ENCODE measurements around the gene EFCAB9.
A peak's percentile ranks its signal among the peaks of the same experiment; 100 is the strongest.

Gene EFCAB9

GRCh38 chr5:172213126-172213525 is 19.2 kb downstream of the EFCAB9 start:
- Histone ChIP-seq H3K4me3 (no peak overlapping the region), H3K36me3 (ENCODE audit: insufficient read depth, low read length) (peaks cover 60% of the 10 kb centered on the region), H3K9me3 (ENCODE audit: low read depth, low read length) (no peaks in the 10 kb centered on the region), H3K9ac (ENCODE audit: insufficient read length) (no peak overlapping the region), H3K27ac (no peak overlapping the region)
- TF ChIP-seq FOXP2 (optimal IDR thresholded peaks at IDR 0.05; ENCODE audit: control extremely low read depth, extremely low read length, insufficient read depth), result no peak
- no peak for TF ChIP-seq POLR2AphosphoS5 (IDR thresholded peaks at IDR 0.05; ENCODE audit: borderline replicate concordance, low read depth, low read length)
- TF ChIP-seq EZH2 (IDR thresholded peaks at IDR 0.05), result no peak
- DNase-seq (ENCODE audit: low read depth, low spot score), result no peak

- H3K9ac ChIP-seq (ENCODE audit: insufficient read length), result no peak overlapping the region
- peaks cover 73% of the 10 kb centered on the region for H3K36me3 ChIP-seq (ENCODE audit: insufficient read depth, low read length)
- TF ChIP-seq EZH2 (IDR thresholded peaks at IDR 0.05) (no peak), FOXP2 (optimal IDR thresholded peaks at IDR 0.05; ENCODE audit: control extremely low read depth, extremely low read length, insufficient read depth) (no peak), POLR2AphosphoS5 (IDR thresholded peaks at IDR 0.05; ENCODE audit: borderline replicate concordance, low read depth, low read length) (no peak)
- H3K27ac ChIP-seq, result no peak overlapping the region
- no peak overlapping the region for H3K4me3 ChIP-seq
- no peak for DNase-seq (ENCODE audit: low read depth, low spot score)
- H3K9me3 ChIP-seq (ENCODE audit: low read depth, low read length), result no peaks in the 10 kb centered on the region
These were observed 22.4 kb downstream of the EFCAB9 start for GRCh38 chr5:172216345-172216744.

GRCh38 chr5:172219296-172219695 is 25.3 kb downstream of the EFCAB9 start:
- TF ChIP-seq EZH2 (IDR thresholded peaks at IDR 0.05), result no peak
- TF ChIP-seq FOXP2 (optimal IDR thresholded peaks at IDR 0.05; ENCODE audit: control extremely low read depth, extremely low read length, insufficient read depth), result no peak
- TF ChIP-seq POLR2AphosphoS5 (IDR thresholded peaks at IDR 0.05; ENCODE audit: borderline replicate concordance, low read depth, low read length), result no peak
- Histone ChIP-seq H3K36me3 (ENCODE audit: insufficient read depth, low read length) (peaks cover 81% of the 10 kb centered on the region), H3K9ac (ENCODE audit: insufficient read length) (no peak overlapping the region), H3K4me3 (no peak overlapping the region), H3K9me3 (ENCODE audit: low read depth, low read length) (no peaks in the 10 kb centered on the region), H3K27ac (no peak overlapping the region)
- DNase-seq (ENCODE audit: low read depth, low spot score), result no peak

- no peak for TF ChIP-seq POLR2AphosphoS5 (IDR thresholded peaks at IDR 0.05; ENCODE audit: borderline replicate concordance, low read depth, low read length)
- no peak for TF ChIP-seq FOXP2 (optimal IDR thresholded peaks at IDR 0.05; ENCODE audit: control extremely low read depth, extremely low read length, insufficient read depth)
- no peak for TF ChIP-seq EZH2 (IDR thresholded peaks at IDR 0.05)
- H3K27ac ChIP-seq, result no peak overlapping the region
- no peaks in the 10 kb centered on the region for H3K9me3 ChIP-seq (ENCODE audit: low read depth, low read length)
- no peak for DNase-seq (ENCODE audit: low read depth, low spot score)
- peaks cover 69% of the 10 kb centered on the region for H3K36me3 ChIP-seq (ENCODE audit: insufficient read depth, low read length)
- no peak overlapping the region for H3K4me3 ChIP-seq
- H3K9ac ChIP-seq (ENCODE audit: insufficient read length), result no peak overlapping the region
These were observed 30.2 kb downstream of the EFCAB9 start for GRCh38 chr5:172223901-172224873.

- Histone ChIP-seq H3K36me3 (ENCODE audit: insufficient read depth, low read length) (peaks cover 67% of the 10 kb centered on the region), H3K9me3 (ENCODE audit: low read depth, low read length) (no peaks in the 10 kb centered on the region), H3K27ac (no peak overlapping the region), H3K9ac (ENCODE audit: insufficient read length) (no peak overlapping the region), H3K4me3 (no peak overlapping the region)
- TF ChIP-seq POLR2AphosphoS5 (IDR thresholded peaks at IDR 0.05; ENCODE audit: borderline replicate concordance, low read depth, low read length) (no peak), FOXP2 (optimal IDR thresholded peaks at IDR 0.05; ENCODE audit: control extremely low read depth, extremely low read length, insufficient read depth) (no peak), EZH2 (IDR thresholded peaks at IDR 0.05) (no peak)
- no peak for DNase-seq (ENCODE audit: low read depth, low spot score)
These were observed 31.0 kb downstream of the EFCAB9 start for GRCh38 chr5:172224996-172225395.

- peaks cover 63% of the 10 kb centered on the region for H3K36me3 ChIP-seq (ENCODE audit: insufficient read depth, low read length)
These were observed 35.9 kb downstream of the EFCAB9 start for GRCh38 chr5:172229904-172230303.

GRCh38 chr5:172234031-172234430 is 40.1 kb downstream of the EFCAB9 start:
- Histone ChIP-seq H3K9ac (ENCODE audit: insufficient read length) (no peak overlapping the region), H3K9me3 (ENCODE audit: low read depth, low read length) (no peaks in the 10 kb centered on the region), H3K36me3 (ENCODE audit: insufficient read depth, low read length) (peaks cover 38% of the 10 kb centered on the region), H3K4me3 (no peak overlapping the region), H3K27ac (no peak overlapping the region)
- TF ChIP-seq FOXP2 (optimal IDR thresholded peaks at IDR 0.05; ENCODE audit: control extremely low read depth, extremely low read length, insufficient read depth) (no peak), POLR2AphosphoS5 (IDR thresholded peaks at IDR 0.05; ENCODE audit: borderline replicate concordance, low read depth, low read length) (no peak), EZH2 (IDR thresholded peaks at IDR 0.05) (no peak)
- no peak for DNase-seq (ENCODE audit: low read depth, low spot score)

More at GRCh38 chr5:172229904-172230303, 35.9 kb downstream of the EFCAB9 start:
- Histone ChIP-seq H3K27ac (no peak overlapping the region; the same call in 1 of the 2 replicates), H3K9ac (ENCODE audit: insufficient read length) (no peak overlapping the region), H3K4me3 (no peak overlapping the region), H3K9me3 (ENCODE audit: low read depth, low read length) (no peaks in the 10 kb centered on the region)
- TF ChIP-seq POLR2AphosphoS5 (IDR thresholded peaks at IDR 0.05; ENCODE audit: borderline replicate concordance, low read depth, low read length) (no peak), EZH2 (IDR thresholded peaks at IDR 0.05) (no peak), FOXP2 (optimal IDR thresholded peaks at IDR 0.05; ENCODE audit: control extremely low read depth, extremely low read length, insufficient read depth) (no peak)
- DNase-seq (ENCODE audit: low read depth, low spot score), result no peak

GRCh38 chr5:172235132-172235780 is 41.3 kb downstream of the EFCAB9 start:
- DNase-seq (ENCODE audit: low read depth, low spot score), result no peak
- H3K36me3 ChIP-seq (ENCODE audit: insufficient read depth, low read length), result peaks cover 30% of the 10 kb centered on the region
- 0 out of 2 replicates have a peak overlapping the region, but pooled peaks have one; percentile 14 for H3K27ac ChIP-seq
- no peak overlapping the region for H3K4me3 ChIP-seq
- TF ChIP-seq EZH2 (IDR thresholded peaks at IDR 0.05) (no peak), FOXP2 (optimal IDR thresholded peaks at IDR 0.05; ENCODE audit: control extremely low read depth, extremely low read length, insufficient read depth) (no peak), POLR2AphosphoS5 (IDR thresholded peaks at IDR 0.05; ENCODE audit: borderline replicate concordance, low read depth, low read length) (no peak)
- no peak overlapping the region for H3K9ac ChIP-seq (ENCODE audit: insufficient read length)
- H3K9me3 ChIP-seq (ENCODE audit: low read depth, low read length), result no peaks in the 10 kb centered on the region
